Vagina (tissue), 2 donors: ENCODE data around the gene NAP1L4.

Experiments
- CTCF ChIP-seq, 3 experiments: fragments of 450-650 bp in 2 of 3; fragments of 200-600 bp in 1 of 3; sonication (generic) in 1 of 3; IDR thresholded peaks; one replicate each; pipeline ENCODE4 v1.5.1; 2017 to 2019; ENCODE audit warnings: antibody characterized with exemption in 3 of 3, mild to moderate bottlenecking in 2 of 3, moderate library complexity in 2 of 3
- POLR2A ChIP-seq, 2 donors: fragments of 450-650 bp; IDR thresholded peaks; one replicate each; pipeline ENCODE4 v1.6.1; 2017; ENCODE audit warnings: antibody characterized with exemption in 2 of 2, mild to moderate bottlenecking in 2 of 2, moderate library complexity in 2 of 2

- TF ChIP-seq CTCF (IDR thresholded peaks at IDR 0.05) (no peak), POLR2A (IDR thresholded peaks at IDR 0.05) (no peak)
These were observed 26.5 kb upstream of the NAP1L4 start for GRCh38 chr11:3018596-3018995.
